Hepatocyte (in vitro differentiated cells): Measurements from ENCODE around the gene C2. TPM values are rescaled to one million over a fixed set of nuclear protein-coding genes. Genes with fewer than 3 reads are reported as not detected.

Experiments
- DNase-seq: peaks from one replicate; pipeline ENCODE4 v3.0.0-alpha.2; 2016; ENCODE audit warnings: low spot score
- H2AFZ ChIP-seq: fragments of 200-600 bp; sonication (generic); 2 replicates; pipeline ENCODE4 v1.6.0; 2016; ENCODE audit warnings: antibody characterized with exemption, mild to moderate bottlenecking
- H3K27ac ChIP-seq: fragments of 200-600 bp; sonication (generic); 2 replicates; pipeline ENCODE4 v1.5.1; 2016; ENCODE audit warnings: mild to moderate bottlenecking
- H3K27me3 ChIP-seq: fragments of 200-600 bp; sonication (generic); 2 replicates; pipeline ENCODE4 v1.6.1; 2016
- H3K36me3 ChIP-seq: fragments of 200-600 bp; sonication (generic); replicated peaks from 2 replicates; pipeline ENCODE4 v1.5.1; 2016; ENCODE audit warnings: low read depth; ENCODE audit not compliant: insufficient read depth
- H3K4me1 ChIP-seq: fragments of 200-600 bp; sonication (generic); 2 replicates; pipeline ENCODE4 v1.5.1; 2016; ENCODE audit warnings: mild to moderate bottlenecking, moderate library complexity; ENCODE audit not compliant: insufficient read depth
- H3K4me2 ChIP-seq: fragments of 200-600 bp; sonication (generic); 2 replicates; pipeline ENCODE4 v1.6.0; 2016
- H3K4me3 ChIP-seq: fragments of 200-600 bp; sonication (generic); 2 replicates; pipeline ENCODE4 v1.5.1; 2016; ENCODE audit warnings: mild to moderate bottlenecking
- H3K79me2 ChIP-seq: fragments of 200-600 bp; sonication (generic); 2 replicates; pipeline ENCODE4 v1.6.0; 2017; ENCODE audit warnings: mild to moderate bottlenecking
- H3K9me2 ChIP-seq: fragments of 200-600 bp; sonication (generic); replicated peaks from 2 replicates; pipeline ENCODE4 v1.6.0; 2017; ENCODE audit warnings: mild to moderate bottlenecking; ENCODE audit not compliant: insufficient read depth
- H3K9me3 ChIP-seq: fragments of 200-600 bp; sonication (generic); 2 replicates; pipeline ENCODE4 v1.5.1; 2016; ENCODE audit warnings: low read depth, mild to moderate bottlenecking
- H4K20me1 ChIP-seq: fragments of 200-600 bp; sonication (generic); 2 replicates; pipeline ENCODE4 v1.6.0; 2016; ENCODE audit warnings: mild to moderate bottlenecking; ENCODE audit not compliant: insufficient read depth, poor library complexity, severe bottlenecking
- CTCF ChIP-seq: fragments of 200-600 bp; sonication (generic); IDR thresholded peaks from 2 replicates; pipeline ENCODE4 v1.5.1; 2016; ENCODE audit warnings: antibody characterized with exemption, mild to moderate bottlenecking; ENCODE audit not compliant: poor library complexity
- EZH2 ChIP-seq: fragments of 200-600 bp; sonication (generic); IDR thresholded peaks from 2 replicates; pipeline ENCODE4 v1.6.1; 2016; ENCODE audit warnings: antibody characterized with exemption, mild to moderate bottlenecking, borderline replicate concordance
- EZH2phosphoT487 ChIP-seq: fragments of 200-600 bp; sonication (generic); IDR thresholded peaks from one replicate; pipeline ENCODE4 v1.6.1; 2018; ENCODE audit warnings: antibody characterized with exemption, mild to moderate bottlenecking, low read depth, moderate library complexity; ENCODE audit not compliant: unreplicated experiment, severe bottlenecking
- WGBS: methylation state at CpG from one replicate; pipeline ENCODE4 v1.1.6; 2016; ENCODE audit warnings: low lambda C conversion rate; ENCODE audit errors: missing lambda C conversion rate; 5-methylcytosine and 5-hydroxymethylcytosine counted together
- polyA plus RNA-seq: library from polyadenylated mRNA; unstranded; fragments of >200 nt; fragmentation: Nextera tagmentation; extraction: Ambion mirVana; gene quantifications from 2 replicates; pipeline ENCODE4 v1.2.1, GENCODE V29; 2016
- total RNA-seq: library from RNA; depleted of rRNA; stranded (reverse); fragments of >200 nt; gene quantifications from 2 replicates; pipeline ENCODE4 v1.2.3, GENCODE V29; 2014

Gene C2
- total and polyA plus RNA-seq, 2 experiments from 2014 or later = 46.4 to 48.3 TPM

GRCh38 chr6:31967926-31968320 lies 40.4 kb downstream of the C2 start:
- Histone ChIP-seq H3K4me2 (no peak overlapping the region), H3K4me3 (no peak overlapping the region), H4K20me1 (no peaks in the 10 kb centered on the region), H3K4me1 (peaks cover 12% of the 10 kb centered on the region), H3K36me3 (no peaks in the 10 kb centered on the region), H3K27ac (no peak overlapping the region), H3K79me2 (peaks cover 16% of the 10 kb centered on the region), H2AFZ (no peak overlapping the region), H3K27me3 (no peaks in the 10 kb centered on the region), H3K9me2 (no peaks in the 10 kb centered on the region), H3K9me3 (no peaks in the 10 kb centered on the region)
- no peak for TF ChIP-seq EZH2
- TF ChIP-seq EZH2phosphoT487 = no peak
- TF ChIP-seq CTCF = no peak
- WGBS = 100% methylated on average over 3 of the region's 3 CpGs
- no peak for DNase-seq

GRCh38 chr6:31968326-31968725 lies 40.8 kb downstream of the C2 start:
- H3K36me3 ChIP-seq = no peaks in the 10 kb centered on the region
- no peak for DNase-seq
- H3K27me3 ChIP-seq = no peaks in the 10 kb centered on the region
- H3K9me3 ChIP-seq = no peaks in the 10 kb centered on the region
- no peak for TF ChIP-seq EZH2phosphoT487
- WGBS = 94% methylated on average over 11 of the region's 11 CpGs
- no peak overlapping the region for H3K4me3 ChIP-seq
- H3K79me2 ChIP-seq = peaks cover 20% of the 10 kb centered on the region
- H4K20me1 ChIP-seq = no peaks in the 10 kb centered on the region
- H3K9me2 ChIP-seq = no peaks in the 10 kb centered on the region
- no peak overlapping the region for H3K4me2 ChIP-seq
- peaks cover 16% of the 10 kb centered on the region for H3K4me1 ChIP-seq
- no peak overlapping the region for H2AFZ ChIP-seq
- H3K27ac ChIP-seq = no peak overlapping the region

- no peaks in the 10 kb centered on the region for H3K27me3 ChIP-seq
- DNase-seq = no peak
- no peaks in the 10 kb centered on the region for H3K36me3 ChIP-seq
- H3K9me3 ChIP-seq = no peaks in the 10 kb centered on the region
- H3K4me3 ChIP-seq = no peak overlapping the region
- no peaks in the 10 kb centered on the region for H3K9me2 ChIP-seq
- no peak overlapping the region for H3K4me2 ChIP-seq
- H3K4me1 ChIP-seq = peaks cover 19% of the 10 kb centered on the region
- H2AFZ ChIP-seq = no peak overlapping the region
- H3K79me2 ChIP-seq = peaks cover 28% of the 10 kb centered on the region
- H4K20me1 ChIP-seq = no peaks in the 10 kb centered on the region
- WGBS = 95% methylated on average over 23 of the region's 23 CpGs
- H3K27ac ChIP-seq = no peak overlapping the region
- TF ChIP-seq EZH2phosphoT487 (no peak), EZH2 (no peak), CTCF (no peak)
Measured at GRCh38 chr6:31968791-31969711, 41.5 kb downstream of the C2 start.
